ENCODE measurements around the gene NUDT16L1.

Gene NUDT16L1

DNA sequence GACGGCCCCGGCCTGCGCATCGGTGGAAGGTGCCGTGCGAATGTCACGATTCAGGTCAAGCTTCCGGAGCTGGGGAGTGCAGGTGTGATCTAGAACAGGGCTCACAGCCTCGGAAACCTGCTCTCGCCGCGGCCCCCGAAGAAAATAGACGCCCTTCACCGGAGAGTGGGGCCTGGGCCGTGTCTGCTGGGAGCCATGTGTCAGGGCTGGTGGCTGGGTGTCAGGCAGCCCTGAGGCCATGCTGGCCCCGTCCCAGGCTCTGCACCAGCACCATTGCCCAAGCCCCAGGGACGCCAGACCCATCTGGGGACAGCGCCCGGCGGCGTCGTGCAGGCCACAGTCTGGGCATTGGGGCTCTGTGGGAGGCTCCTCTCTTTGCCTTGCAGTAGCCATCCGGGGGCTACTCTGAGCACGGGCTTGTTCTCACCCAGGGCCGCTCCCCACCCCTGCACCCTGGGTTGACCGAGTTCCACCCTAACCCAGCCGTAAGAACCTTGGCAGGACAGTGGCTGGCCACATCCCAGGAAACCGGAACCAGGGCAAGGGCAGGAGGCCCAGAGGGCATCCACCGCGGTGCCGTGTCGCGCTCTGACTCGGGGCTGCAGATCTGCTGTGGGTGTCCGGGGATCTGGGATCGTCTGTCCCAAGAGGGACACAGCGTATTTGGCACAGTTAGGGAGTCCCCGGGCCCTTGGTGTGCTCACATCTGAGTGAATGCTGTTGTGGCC, 5.3 kb upstream of the NUDT16L1 start:
- TF ChIP-seq, protein P1, sequence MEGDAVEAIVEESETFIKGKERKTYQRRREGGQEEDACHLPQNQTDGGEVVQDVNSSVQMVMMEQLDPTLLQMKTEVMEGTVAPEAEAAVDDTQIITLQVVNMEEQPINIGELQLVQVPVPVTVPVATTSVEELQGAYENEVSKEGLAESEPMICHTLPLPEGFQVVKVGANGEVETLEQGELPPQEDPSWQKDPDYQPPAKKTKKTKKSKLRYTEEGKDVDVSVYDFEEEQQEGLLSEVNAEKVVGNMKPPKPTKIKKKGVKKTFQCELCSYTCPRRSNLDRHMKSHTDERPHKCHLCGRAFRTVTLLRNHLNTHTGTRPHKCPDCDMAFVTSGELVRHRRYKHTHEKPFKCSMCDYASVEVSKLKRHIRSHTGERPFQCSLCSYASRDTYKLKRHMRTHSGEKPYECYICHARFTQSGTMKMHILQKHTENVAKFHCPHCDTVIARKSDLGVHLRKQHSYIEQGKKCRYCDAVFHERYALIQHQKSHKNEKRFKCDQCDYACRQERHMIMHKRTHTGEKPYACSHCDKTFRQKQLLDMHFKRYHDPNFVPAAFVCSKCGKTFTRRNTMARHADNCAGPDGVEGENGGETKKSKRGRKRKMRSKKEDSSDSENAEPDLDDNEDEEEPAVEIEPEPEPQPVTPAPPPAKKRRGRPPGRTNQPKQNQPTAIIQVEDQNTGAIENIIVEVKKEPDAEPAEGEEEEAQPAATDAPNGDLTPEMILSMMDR (IDR thresholded peaks at IDR 0.05; ENCODE audit: low read depth, low read length, missing control alignments): no peak
- no peak overlapping the region for H3K4me3 ChIP-seq (ENCODE audit: low read depth, low read length)
- no peak for DNase-seq (ENCODE audit: low read depth)

DNA sequence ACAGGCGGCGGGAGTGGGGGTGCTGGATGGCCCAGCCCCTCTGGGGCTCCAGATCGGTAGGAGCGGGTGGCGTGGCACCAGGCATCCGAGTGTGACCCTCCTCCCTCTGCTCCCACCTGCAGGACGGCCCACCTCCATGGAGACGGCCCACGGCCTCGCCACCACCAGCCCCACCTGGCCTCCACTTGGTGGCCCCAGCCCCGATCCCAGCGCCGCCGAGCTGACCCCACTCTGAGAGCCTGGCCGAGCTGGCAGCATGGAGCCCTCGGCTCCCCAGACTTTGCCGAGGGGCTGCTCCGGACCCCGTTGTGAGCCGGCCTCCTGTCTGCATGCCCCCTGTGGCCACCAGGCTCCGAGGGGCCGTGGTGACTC, 4.7 kb upstream of the NUDT16L1 start:
- TF ChIP-seq, protein P1 (IDR thresholded peaks at IDR 0.05; ENCODE audit: low read depth, low read length, missing control alignments): no peak
- H3K4me3 ChIP-seq (ENCODE audit: low read depth, low read length): no peak overlapping the region
- no peak for DNase-seq (ENCODE audit: low read depth)

DNA sequence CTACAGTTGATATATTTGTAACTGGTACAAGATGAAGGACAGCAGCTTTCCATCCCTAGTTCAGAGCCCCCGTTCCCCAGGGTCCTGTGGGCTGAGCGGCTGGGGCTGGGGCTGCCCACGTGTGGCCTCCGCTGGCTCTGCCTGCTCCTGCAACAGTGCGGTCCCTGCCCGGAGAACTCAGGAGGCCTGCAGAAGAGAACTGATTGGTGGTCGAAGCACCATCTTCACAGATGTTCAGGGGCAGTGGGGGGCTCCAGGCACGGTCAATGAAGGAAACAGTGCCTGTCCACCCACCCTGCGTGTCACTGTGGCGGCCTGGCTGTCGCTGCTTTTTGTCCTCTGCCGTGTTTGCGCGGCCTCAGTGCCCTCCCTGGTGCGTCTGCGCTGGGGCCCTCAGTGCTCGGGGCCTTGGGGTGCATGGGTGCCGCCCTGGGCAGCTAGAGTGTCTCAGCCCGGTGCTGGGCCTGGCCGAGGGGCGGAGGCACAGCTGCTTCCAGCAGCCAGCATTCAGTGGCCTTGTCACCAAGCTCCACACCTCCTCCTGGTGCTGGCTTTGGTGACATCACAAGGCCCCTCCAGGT, 4.2 kb upstream of the NUDT16L1 start:
- no peak overlapping the region for H3K4me3 ChIP-seq (ENCODE audit: low read depth, low read length)
- TF ChIP-seq, protein P1 (IDR thresholded peaks at IDR 0.05; ENCODE audit: low read depth, low read length, missing control alignments): no peak
- DNase-seq (ENCODE audit: low read depth): no peak

DNA sequence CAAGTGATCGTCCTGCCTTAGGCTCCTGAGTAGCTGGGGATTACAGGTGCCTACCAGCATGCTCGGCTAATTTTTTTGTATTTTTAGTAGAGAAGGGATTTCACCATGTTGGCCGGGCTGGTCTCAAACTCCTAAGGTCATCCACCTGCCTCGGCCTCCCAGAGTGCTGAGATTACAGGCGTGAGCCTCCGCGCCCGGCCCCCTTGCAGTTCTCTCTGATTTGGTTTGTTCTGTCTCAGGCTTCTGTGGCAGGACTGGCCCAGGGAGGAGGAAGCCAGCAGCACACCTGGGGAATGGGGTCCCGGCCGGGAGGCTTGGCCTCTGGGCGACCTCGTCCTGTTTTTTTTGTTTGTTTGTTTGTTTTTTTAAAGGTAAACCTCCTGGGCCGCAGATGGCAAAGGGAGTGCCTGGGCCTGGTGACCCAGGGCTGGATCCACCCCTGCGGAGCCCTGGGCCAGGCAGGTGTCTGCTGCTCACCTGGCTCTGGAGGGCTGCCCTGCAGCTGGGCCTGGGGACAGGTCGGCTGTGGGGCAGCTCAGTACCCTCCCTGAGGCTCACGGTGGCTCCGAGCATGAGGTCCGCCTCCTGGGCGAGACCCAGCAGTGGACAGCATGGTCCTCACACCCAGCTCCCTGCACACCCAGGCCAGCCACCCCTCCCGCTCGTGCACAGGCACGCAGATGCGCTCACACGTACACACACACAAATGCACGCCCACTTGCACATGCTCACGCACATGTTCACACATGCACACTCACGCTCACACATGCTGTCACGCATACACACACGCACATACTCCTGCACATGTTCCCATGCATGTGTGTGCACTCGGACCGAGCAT, 3.3 kb upstream of the NUDT16L1 start:
- TF ChIP-seq, protein P1 (IDR thresholded peaks at IDR 0.05; ENCODE audit: low read depth, low read length, missing control alignments): no peak
- H3K4me3 ChIP-seq (ENCODE audit: low read depth, low read length): no peak overlapping the region
- DNase-seq (ENCODE audit: low read depth): no peak

DNA sequence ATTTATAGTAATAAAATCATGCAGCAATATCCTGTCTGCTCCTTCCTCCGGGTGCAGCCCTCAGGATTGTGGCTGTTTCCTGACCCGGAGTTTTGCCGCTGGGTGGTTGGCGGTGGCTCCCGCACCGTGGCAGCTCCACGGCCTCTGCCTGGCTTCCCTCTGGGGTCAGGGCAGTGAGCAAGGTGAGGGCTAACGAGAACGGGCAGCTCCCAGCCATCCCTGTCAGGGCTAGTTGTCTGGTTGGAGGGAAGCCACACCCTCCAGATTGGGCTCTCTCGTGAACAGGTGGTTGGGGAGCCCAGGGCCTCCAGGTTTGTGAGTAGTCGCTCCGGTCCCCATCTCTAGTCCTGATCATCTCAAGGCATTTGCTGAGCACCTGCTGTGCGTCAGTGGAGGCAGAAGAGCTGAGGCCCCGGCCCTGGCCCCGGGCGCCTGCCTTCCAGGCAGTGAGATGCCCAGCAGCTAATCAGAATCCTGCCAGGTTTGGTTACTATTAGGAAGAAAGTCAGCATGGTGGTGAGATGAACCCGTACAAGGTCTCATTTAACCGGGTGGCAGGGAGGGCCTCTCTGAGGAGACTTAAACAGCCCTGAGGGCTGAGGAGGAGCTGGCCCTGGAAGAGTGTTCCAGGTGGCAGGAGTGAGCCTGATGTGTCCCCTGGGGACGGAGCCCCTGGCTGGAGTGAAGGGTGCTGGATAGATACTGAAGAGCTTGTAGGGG, 2.3 kb upstream of the NUDT16L1 start:
- no peak for DNase-seq (ENCODE audit: low read depth)
- no peak overlapping the region for H3K4me3 ChIP-seq (ENCODE audit: low read depth, low read length)

More for the DNA sequence above, 2.3 kb upstream of the NUDT16L1 start:
- TF ChIP-seq, protein P1 (IDR thresholded peaks at IDR 0.05; ENCODE audit: low read depth, low read length, missing control alignments): no peak

Measured in GM12864 (cell line).